ENCODE data around the gene HPSE2. TPM values are rescaled to one million over a fixed set of nuclear protein-coding genes. Genes with fewer than 3 reads are reported as not detected.

The HPSE2 gene
- total RNA-seq, 2 experiments from 2014 or later = not detected

GRCh38 chr10:98628206-98628605 is 607.4 kb downstream of the HPSE2 start:
- Histone ChIP-seq H3K27me3 (ENCODE audit: control insufficient read depth in 1 of 2, insufficient read depth in 2 of 2, low read length in 2 of 2) (no peaks in the 10 kb centered on the region), H3K4me1 (ENCODE audit: insufficient read depth, low read length) (no peaks in the 10 kb centered on the region), H3K4me3 (ENCODE audit: low read length) (no peak overlapping the region), H3K27ac (ENCODE audit: low read depth in 1 of 2, low read length in 2 of 2) (no peak overlapping the region), H3K36me3 (ENCODE audit: insufficient read depth, low read length) (no peaks in the 10 kb centered on the region), H3K9me3 (ENCODE audit: control insufficient read depth in 1 of 2, insufficient read depth in 1 of 2, low read length in 2 of 2) (no peaks in the 10 kb centered on the region)
- TF ChIP-seq CTCF (IDR thresholded peaks at IDR 0.05) = no peak
- no peaks in the 10 kb centered on the region for H3K4me1 Mint-ChIP-seq (ENCODE audit: low read depth)
- intact Hi-C loops (cut with DNase I, micrococcal nuclease) = no loop called here
- H3K36me3 Mint-ChIP-seq (ENCODE audit: low read depth) = no peaks in the 10 kb centered on the region
- no peak overlapping the region for H3K27ac Mint-ChIP-seq
- CTCF ChIA-PET = no interaction called here
- POLR2A ChIA-PET = no interaction called here
- no peak for ATAC-seq (ENCODE audit: poor library complexity)
- no peaks in the 10 kb centered on the region for H3K27me3 Mint-ChIP-seq
- DNase-seq = no peak
- H3K9me3 Mint-ChIP-seq = no peaks in the 10 kb centered on the region
- no peak overlapping the region for H3K4me3 Mint-ChIP-seq

DNA sequence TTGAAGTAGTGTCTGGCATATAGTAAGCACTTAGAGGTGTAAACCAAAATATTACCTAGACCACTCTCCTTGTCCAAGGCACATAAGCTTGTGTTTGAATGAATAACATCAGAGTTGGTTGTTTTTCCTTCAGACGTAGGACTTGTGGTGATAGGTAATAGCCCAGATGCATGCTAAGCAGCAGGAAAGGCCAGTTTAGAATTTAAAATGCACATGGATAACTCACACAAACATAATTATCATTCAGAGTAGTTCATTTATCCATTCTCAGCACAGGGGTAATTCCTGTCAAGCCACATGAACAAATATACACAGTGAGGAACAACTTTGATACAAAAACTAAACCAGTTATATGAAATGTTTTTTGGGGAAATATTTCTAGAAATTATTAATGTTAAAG is 607.9 kb downstream of the HPSE2 start:
- Mint-ChIP-seq H3K27ac (no peak overlapping the region), H3K36me3 (ENCODE audit: low read depth) (no peaks in the 10 kb centered on the region), H3K9me3 (no peaks in the 10 kb centered on the region), H3K4me1 (ENCODE audit: low read depth) (no peaks in the 10 kb centered on the region), H3K27me3 (no peaks in the 10 kb centered on the region), H3K4me3 (no peak overlapping the region)
- H3K4me1 ChIP-seq (ENCODE audit: insufficient read depth, low read length) = no peaks in the 10 kb centered on the region
- ChIA-PET POLR2A (no interaction called here), CTCF (no interaction called here)
- no peak for DNase-seq
- no peaks in the 10 kb centered on the region for H3K27me3 ChIP-seq (ENCODE audit: control insufficient read depth in 1 of 2, insufficient read depth in 2 of 2, low read length in 2 of 2)
- H3K4me3 ChIP-seq (ENCODE audit: low read length) = no peak overlapping the region
- no peak for ATAC-seq (ENCODE audit: poor library complexity)
- H3K27ac ChIP-seq (ENCODE audit: low read depth in 1 of 2, low read length in 2 of 2) = no peak overlapping the region
- H3K36me3 ChIP-seq (ENCODE audit: insufficient read depth, low read length) = no peaks in the 10 kb centered on the region
- TF ChIP-seq CTCF (IDR thresholded peaks at IDR 0.05) = no peak
- no peaks in the 10 kb centered on the region for H3K9me3 ChIP-seq (ENCODE audit: control insufficient read depth in 1 of 2, insufficient read depth in 1 of 2, low read length in 2 of 2)
- intact Hi-C loops (cut with DNase I, micrococcal nuclease) = no loop called here

DNA sequence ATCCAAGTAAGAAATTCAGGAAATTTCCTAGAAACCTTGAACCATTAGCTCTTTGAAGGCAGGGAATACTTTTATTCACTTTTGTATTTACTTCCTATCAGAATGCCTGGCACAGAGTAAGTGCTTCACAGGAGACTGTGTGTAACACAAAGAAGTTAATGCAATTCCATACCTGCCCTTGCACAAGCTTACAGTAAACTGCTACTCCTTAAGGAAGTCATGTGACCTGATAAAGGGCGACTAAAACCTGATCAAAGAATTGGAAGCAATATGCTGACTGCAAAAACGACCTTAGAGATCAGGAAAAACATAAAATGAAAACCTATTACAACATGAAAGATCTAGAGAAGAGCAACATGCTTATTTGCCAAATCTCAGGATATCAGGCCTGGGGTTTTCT is 610.7 kb downstream of the HPSE2 start:
- Mint-ChIP-seq H3K27me3 (no peaks in the 10 kb centered on the region), H3K27ac (no peak overlapping the region), H3K4me3 (no peak overlapping the region), H3K9me3 (no peaks in the 10 kb centered on the region), H3K36me3 (ENCODE audit: low read depth) (no peaks in the 10 kb centered on the region), H3K4me1 (ENCODE audit: low read depth) (no peaks in the 10 kb centered on the region)
- Histone ChIP-seq H3K27ac (ENCODE audit: low read depth in 1 of 2, low read length in 2 of 2) (no peak overlapping the region), H3K4me3 (ENCODE audit: low read length) (no peak overlapping the region), H3K9me3 (ENCODE audit: control insufficient read depth in 1 of 2, insufficient read depth in 1 of 2, low read length in 2 of 2) (no peaks in the 10 kb centered on the region), H3K36me3 (ENCODE audit: insufficient read depth, low read length) (no peaks in the 10 kb centered on the region), H3K27me3 (ENCODE audit: control insufficient read depth in 1 of 2, insufficient read depth in 2 of 2, low read length in 2 of 2) (peaks cover 0 to 3% of the 10 kb centered on the region in 2 experiments), H3K4me1 (ENCODE audit: insufficient read depth, low read length) (no peaks in the 10 kb centered on the region)
- CTCF ChIA-PET = no interaction called here
- intact Hi-C loops (cut with DNase I, micrococcal nuclease) = no loop called here
- TF ChIP-seq CTCF (IDR thresholded peaks at IDR 0.05) = no peak
- no peak for DNase-seq
- no peak for ATAC-seq (ENCODE audit: poor library complexity)
- POLR2A ChIA-PET = no interaction called here

Data from CD4-positive, alpha-beta T cell (primary cell).